HL-60 (cell line): ENCODE data around the gene FTCD.

Experiments
- CTCF ChIP-seq: IDR thresholded peaks from one replicate; pipeline ENCODE4 v1.5.1; 2011; ENCODE audit warnings: low read length, control low read depth, inconsistent platforms; ENCODE audit not compliant: insufficient read depth
- GABPA ChIP-seq: IDR thresholded peaks from 2 replicates; pipeline ENCODE4 v1.6.1; 2012; ENCODE audit warnings: low read depth
- POLR2AphosphoS5 ChIP-seq: IDR thresholded peaks from 2 replicates; pipeline ENCODE4 v1.6.1; 2012; ENCODE audit warnings: low read depth
- REST ChIP-seq: IDR thresholded peaks from 2 replicates; pipeline ENCODE4 v1.6.1; 2012; ENCODE audit warnings: low read depth; ENCODE audit not compliant: insufficient replicate concordance
- SPI1 ChIP-seq: IDR thresholded peaks from 2 replicates; pipeline ENCODE4 v1.6.1; 2012; ENCODE audit warnings: low read depth, mild to moderate bottlenecking, borderline replicate concordance

GRCh38 chr21:46157396-46157986 lies 2.1 kb upstream of the FTCD start:
- no peak for TF ChIP-seq CTCF
- no peak for TF ChIP-seq GABPA
- no peak for TF ChIP-seq REST
- TF ChIP-seq POLR2AphosphoS5: no peak
- no peak for TF ChIP-seq SPI1
